ENCODE data around the gene TRMT11. TPM values are rescaled to one million over a fixed set of nuclear protein-coding genes. Genes with fewer than 3 reads are reported as not detected.

TRMT11 gene
- total and polyA plus RNA-seq, 10 of the 15 experiments (the other 5 are each of a cell fraction or from before 2014, with no cell fraction given) = 34.0 to 81.1 (median 43.7) TPM

DNA sequence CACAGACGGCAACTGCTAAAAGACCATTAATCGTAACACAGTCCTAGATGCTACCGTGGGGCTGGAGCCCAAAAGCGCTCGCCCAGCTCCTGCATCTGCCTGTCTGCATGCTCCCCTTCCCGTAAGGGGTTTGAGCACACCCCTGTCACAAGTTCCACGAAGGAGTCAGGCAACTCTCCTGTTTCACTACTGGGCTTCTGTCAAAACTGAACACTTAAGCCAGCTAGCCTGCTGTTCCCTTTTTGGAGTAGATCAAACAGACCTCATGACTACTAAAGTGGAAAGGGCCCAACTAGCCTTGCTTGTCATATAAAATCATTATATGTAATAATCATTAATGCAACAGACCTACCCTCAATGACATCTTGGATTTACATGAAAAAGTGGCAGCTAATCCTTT is 61.3 kb downstream of the TRMT11 start:
- POLR2A ChIA-PET = no interaction called here
- ATAC-seq (no peak), DNase-seq (ENCODE audit: low read depth, low spot score) (no peak), FAIRE-seq (no peak)
- RAD21 ChIA-PET (ENCODE audit: unreplicated experiment) = no interaction called here
- SMC1A ChIA-PET (ENCODE audit: uncharacterized antibody, unreplicated experiment) = interaction anchor here (1.3 to 1.7 kb wide), 3 partner anchors 10 to 55 kb away, joined by 3 to 4 read pairs (median 3); no protein-coding TSS in a partner anchor
- Histone ChIP-seq H3K9ac (ENCODE audit: control insufficient read depth, insufficient read depth, low read length) (no peak overlapping the region), H3K36me3 (ENCODE audit: control insufficient read depth in 2 of 2, insufficient read depth in 2 of 2, low read length in 1 of 2) (peaks cover 5% of the 10 kb centered on the region in 2 experiments; a peak in 2 of 4 replicates), H2AFZ (ENCODE audit: control insufficient read depth, low read depth, low read length) (no peak overlapping the region), H3K27me3 (replicated peaks in 1 of 2; ENCODE audit: control insufficient read depth in 2 of 2, insufficient read depth in 2 of 2, low read length in 1 of 2) (no peaks in the 10 kb centered on the region), H3K4me3 (no peak overlapping the region), H3K4me1 (ENCODE audit: control insufficient read depth, insufficient read depth, low read length) (no peaks in the 10 kb centered on the region), H3K9me3 (replicated peaks; ENCODE audit: control insufficient read depth, insufficient read depth, low read length) (no peaks in the 10 kb centered on the region), H3K4me2 (ENCODE audit: control insufficient read depth, insufficient read depth) (no peak overlapping the region), H3K79me2 (ENCODE audit: control insufficient read depth, insufficient read depth, low read length) (no peaks in the 10 kb centered on the region), H3K27ac (ENCODE audit: control insufficient read depth, insufficient read depth) (no peak overlapping the region), H4K20me1 (ENCODE audit: control insufficient read depth, insufficient read depth) (no peaks in the 10 kb centered on the region)
- 100% methylated on average over 7 of the region's 7 CpGs for WGBS (ENCODE audit: insufficient coverage, insufficient replicate concordance, low lambda C conversion rate, missing lambda C conversion rate)
- in situ Hi-C loops (cut with MboI) (no loop called here), intact Hi-C loops (cut with micrococcal nuclease; ENCODE audit: unreplicated experiment) (no loop called here)
- TF ChIP-seq, protein P1, sequence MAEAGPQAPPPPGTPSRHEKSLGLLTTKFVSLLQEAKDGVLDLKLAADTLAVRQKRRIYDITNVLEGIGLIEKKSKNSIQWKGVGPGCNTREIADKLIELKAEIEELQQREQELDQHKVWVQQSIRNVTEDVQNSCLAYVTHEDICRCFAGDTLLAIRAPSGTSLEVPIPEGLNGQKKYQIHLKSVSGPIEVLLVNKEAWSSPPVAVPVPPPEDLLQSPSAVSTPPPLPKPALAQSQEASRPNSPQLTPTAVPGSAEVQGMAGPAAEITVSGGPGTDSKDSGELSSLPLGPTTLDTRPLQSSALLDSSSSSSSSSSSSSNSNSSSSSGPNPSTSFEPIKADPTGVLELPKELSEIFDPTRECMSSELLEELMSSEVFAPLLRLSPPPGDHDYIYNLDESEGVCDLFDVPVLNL (IDR thresholded peaks at IDR 0.05; ENCODE audit: low read depth, low read length) = no peak
- TF ChIP-seq CEBPB (IDR thresholded peaks at IDR 0.05; ENCODE audit: borderline replicate concordance in 1 of 2, low read depth in 2 of 2, low read length in 2 of 2) = no peak
- no peak for TF ChIP-seq ZBED1 (IDR thresholded peaks at IDR 0.05; ENCODE audit: borderline replicate concordance)
- no peak for TF ChIP-seq RB1 (IDR thresholded peaks at IDR 0.05; ENCODE audit: borderline replicate concordance)
- TF ChIP-seq MXI1 (IDR thresholded peaks at IDR 0.05; ENCODE audit: low read depth, low read length) = no peak
- no peak for TF ChIP-seq NFYB (IDR thresholded peaks at IDR 0.05; ENCODE audit: insufficient read depth, low read depth, low read length)
- TF ChIP-seq, protein P2, sequence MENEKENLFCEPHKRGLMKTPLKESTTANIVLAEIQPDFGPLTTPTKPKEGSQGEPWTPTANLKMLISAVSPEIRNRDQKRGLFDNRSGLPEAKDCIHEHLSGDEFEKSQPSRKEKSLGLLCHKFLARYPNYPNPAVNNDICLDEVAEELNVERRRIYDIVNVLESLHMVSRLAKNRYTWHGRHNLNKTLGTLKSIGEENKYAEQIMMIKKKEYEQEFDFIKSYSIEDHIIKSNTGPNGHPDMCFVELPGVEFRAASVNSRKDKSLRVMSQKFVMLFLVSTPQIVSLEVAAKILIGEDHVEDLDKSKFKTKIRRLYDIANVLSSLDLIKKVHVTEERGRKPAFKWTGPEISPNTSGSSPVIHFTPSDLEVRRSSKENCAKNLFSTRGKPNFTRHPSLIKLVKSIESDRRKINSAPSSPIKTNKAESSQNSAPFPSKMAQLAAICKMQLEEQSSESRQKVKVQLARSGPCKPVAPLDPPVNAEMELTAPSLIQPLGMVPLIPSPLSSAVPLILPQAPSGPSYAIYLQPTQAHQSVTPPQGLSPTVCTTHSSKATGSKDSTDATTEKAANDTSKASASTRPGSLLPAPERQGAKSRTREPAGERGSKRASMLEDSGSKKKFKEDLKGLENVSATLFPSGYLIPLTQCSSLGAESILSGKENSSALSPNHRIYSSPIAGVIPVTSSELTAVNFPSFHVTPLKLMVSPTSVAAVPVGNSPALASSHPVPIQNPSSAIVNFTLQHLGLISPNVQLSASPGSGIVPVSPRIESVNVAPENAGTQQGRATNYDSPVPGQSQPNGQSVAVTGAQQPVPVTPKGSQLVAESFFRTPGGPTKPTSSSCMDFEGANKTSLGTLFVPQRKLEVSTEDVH (IDR thresholded peaks at IDR 0.05; ENCODE audit: low read depth, partially characterized antibody) = no peak
- no peak for TF ChIP-seq ZNF24 (IDR thresholded peaks at IDR 0.05)
- TF ChIP-seq CHD2 (IDR thresholded peaks at IDR 0.05; ENCODE audit: borderline replicate concordance, low read depth, low read length) = no peak
- TF ChIP-seq HDAC2 (IDR thresholded peaks at IDR 0.05) = no peak
- TF ChIP-seq POLR2A (IDR thresholded peaks at IDR 0.05; ENCODE audit: low read depth, low read length) = no peak
- TF ChIP-seq JUND (IDR thresholded peaks at IDR 0.05; ENCODE audit: low read depth, low read length) = no peak
- no peak for TF ChIP-seq MTA2 (IDR thresholded peaks at IDR 0.05; ENCODE audit: low read depth)
- no peak for TF ChIP-seq SIX5 (IDR thresholded peaks at IDR 0.05; ENCODE audit: low read depth, low read length, severe bottlenecking)
- TF ChIP-seq TAF1 (IDR thresholded peaks at IDR 0.05; ENCODE audit: borderline replicate concordance, low read depth, low read length) = no peak
- CTCF ChIA-PET = no interaction called here
- BruUV-seq (replicated peaks) = no TSS peak
